GM18502 (cell line): ENCODE data around the gene ITSN2.
A peak's percentile ranks its signal among the peaks of the same experiment; 100 is the strongest.

Experiments
- ATAC-seq: cut with Tn5 transposase; IDR thresholded peaks from one replicate; pipeline ENCODE4 v1.9.1; 2021; ENCODE audit warnings: mild to moderate bottlenecking; ENCODE audit not compliant: unreplicated experiment, poor library complexity

The ITSN2 gene

DNA sequence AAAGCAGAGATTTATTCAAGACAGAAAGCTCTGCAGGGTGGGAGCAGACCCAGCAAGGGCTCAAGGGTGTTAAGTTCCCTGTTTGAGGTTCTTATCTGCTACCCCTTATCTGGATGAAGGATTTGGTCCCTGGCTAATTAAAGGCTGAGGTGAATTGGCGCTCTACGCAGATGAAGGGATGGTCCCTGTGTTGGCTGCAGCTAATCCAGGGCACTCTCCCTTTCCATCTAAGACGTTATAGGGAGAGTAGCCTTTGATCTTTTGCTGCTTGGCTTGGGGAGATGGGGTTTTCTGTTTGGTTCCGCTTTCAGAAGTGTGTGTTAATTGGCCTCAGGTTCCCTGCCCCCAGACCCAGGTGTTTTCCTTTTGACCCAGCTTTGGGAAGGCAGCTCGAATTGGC lies 168.5 kb downstream of the ITSN2 start:
- no peak for ATAC-seq

DNA sequence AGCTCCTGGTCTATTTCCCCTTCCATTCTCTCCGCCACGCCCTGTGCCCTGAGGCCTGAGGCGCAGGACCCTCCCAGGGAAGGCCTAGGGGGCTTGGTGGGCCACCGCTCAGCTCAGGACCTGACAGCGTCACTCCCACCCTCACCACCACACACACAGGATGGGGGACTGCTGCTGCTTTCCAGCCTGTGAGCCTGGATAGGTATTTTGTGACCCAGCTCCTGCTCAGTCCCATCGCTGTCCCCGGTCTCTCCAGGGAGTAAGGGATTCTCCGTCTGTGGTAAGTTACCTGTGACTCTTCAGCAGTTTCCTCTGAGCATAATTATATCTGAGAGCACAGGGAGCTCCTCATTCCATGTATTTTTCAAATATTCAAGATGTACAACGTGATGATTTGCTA lies 169.2 kb downstream of the ITSN2 start:
- no peak for ATAC-seq

- no peak for ATAC-seq
Measured at GRCh38 chr2:24190503-24190902, 169.8 kb downstream of the ITSN2 start.

DNA sequence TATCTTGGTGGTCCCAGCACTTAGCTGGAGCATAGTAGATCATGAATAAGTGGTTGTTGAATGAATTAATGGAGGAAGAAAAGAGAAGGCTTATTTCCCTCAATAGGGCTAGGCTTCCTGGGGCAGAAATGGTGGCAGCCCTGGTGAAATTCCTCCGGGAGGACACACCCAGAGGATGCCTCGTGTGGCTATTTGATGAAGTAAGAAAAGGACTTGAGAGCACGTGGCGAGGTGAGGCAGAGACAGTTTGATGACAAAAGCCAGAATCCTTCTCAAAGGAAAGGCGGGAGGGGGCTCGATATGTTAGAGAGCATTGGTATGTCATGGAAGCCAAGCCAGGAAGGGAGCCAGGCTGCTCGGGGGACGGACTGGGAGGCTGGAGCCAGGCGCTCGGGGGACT lies 170.8 kb downstream of the ITSN2 start:
- ATAC-seq: no peak

DNA sequence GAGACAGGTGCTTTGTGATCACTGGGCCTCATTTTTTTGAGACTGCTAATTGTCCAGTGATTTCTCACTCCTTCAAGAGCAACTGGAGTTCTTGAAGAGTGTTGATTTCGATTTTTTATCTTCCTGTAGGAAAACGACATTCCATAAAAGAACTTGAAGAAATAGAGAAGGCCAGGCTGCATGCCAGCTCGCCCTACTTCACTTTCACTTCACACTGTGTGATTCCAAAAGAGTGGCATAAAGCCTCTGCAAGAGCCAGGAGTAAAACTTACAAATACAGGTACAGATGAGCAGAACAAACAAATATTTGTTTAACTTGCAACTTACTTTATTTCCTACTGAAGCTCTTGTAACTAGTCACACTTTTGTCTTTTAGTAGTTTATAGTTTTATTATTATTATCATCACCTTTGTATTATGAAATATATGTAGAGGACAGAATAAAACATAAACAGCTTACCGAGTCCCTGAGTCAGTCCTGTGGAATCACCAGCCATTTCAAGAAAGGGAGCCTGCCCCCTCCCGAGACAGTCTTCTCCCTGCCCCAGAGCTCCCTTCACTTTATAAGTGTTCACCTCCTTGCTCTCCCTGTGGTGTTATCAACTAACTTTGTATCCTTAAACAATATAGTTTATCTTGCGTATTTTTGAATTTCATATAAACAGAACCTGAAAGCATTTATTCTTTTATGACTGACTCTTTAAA lies 176.8 kb downstream of the ITSN2 start:
- ATAC-seq: no peak

DNA sequence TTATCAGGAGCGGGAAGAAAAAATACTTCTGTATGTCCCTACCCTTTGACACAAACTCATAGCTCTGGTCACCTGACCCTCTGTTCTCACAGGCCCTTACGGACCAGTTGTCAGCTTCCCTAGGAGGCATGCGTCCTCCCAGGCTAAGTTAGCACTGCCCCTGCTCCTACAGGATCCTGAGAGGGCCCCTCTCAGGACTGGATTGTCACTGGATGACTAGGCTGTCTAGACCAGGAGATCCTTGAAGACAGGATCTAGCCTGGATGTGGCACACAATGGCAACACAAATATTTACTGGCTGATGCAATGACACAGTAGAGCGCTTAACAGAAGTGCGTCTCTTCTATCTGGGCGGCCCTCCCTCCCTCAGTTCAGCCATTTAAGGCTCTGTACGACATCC lies 177.8 kb downstream of the ITSN2 start:
- no peak for ATAC-seq

GRCh38 chr2:24181849-24182248 lies 178.5 kb downstream of the ITSN2 start:
- ATAC-seq: no peak

DNA sequence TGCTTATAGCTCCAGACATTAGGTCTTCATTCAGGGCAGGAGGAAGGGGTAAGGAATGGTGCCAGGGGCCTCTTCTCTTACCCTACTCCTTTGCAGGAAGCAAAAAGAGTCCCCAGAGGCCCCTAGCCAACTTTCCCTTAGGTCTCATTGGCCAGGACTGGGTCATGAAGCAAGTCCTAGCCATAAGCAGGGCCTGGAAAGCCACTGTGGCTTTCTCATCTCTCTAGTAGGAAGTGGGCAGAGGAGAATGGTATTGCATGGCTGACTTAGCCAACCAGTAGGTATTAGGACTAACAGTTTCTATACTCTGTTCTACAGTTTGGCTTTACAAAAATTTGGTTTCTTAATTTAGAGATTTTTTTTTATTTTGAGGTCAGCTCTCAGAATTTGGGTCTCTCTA lies 180.7 kb downstream of the ITSN2 start:
- ATAC-seq: no peak

- no peak for ATAC-seq
Measured at GRCh38 chr2:24176326-24176725, 184.0 kb downstream of the ITSN2 start.

DNA sequence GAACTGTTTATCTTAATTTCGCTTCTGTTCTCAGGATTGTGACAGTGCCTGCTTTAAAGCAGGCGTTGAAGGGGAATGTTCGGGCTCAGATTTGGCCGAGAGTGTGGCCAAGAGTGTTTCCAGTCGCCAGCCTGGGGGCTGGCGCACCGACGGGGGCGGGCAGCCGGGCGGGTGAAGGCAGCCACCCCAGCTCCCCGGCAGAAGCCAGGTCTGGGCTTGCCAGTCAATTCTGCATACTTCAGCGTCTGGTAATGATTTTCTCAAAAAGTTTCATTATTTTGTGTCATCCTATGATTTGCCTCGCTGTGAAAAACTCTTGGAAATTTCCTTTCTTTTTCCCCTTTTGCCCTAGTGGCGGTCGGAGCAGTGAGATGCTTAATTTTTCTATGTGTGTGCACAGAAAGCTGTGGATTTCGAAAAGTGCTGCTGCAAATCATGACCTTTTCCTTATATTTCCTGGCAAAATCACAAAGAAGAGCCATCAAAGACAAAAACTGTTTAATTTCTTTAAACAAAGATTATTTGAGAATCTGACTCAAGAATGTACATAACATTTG lies 184.6 kb downstream of the ITSN2 start:
- ATAC-seq: no peak

GRCh38 chr2:24174851-24175277 lies 185.5 kb downstream of the ITSN2 start, which contains the start of gene FAM228A:
Gene FAM228A (plus strand): TSS chr2:24175053. CDS start chr2:24175481, 428 bp downstream.
- ATAC-seq: no peak

GRCh38 chr2:24169023-24169422 lies 191.3 kb downstream of the ITSN2 start:
- ATAC-seq: no peak

DNA sequence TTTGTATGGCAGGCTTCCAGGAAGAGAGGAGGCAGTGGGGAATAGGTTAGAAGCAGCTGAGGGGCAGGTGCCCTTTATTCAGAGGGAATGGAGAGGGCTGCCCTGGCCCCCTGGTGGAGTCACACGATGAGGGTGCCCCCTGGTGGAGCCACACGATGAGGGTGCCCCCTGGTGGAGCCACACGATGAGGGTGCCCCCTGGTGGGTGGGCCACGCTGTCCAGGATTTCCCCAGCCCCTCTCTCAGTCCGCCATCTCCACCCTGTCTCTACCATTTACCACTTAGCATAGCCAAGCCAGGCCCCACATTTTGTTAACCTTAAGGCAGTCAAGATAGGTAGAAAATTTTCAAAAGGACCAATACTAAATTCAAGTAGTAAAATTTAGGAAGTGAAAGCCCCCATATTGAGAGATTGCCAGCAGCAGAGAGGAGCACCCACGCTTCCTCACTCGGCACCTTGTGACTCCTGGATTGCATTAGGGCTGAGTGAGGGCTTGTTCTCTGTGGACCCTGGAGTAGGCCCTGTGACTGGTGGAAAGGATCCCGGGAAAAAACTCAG lies 195.8 kb downstream of the ITSN2 start:
- ATAC-seq: peak; percentile 89

GRCh38 chr2:24163601-24164000 lies 196.7 kb downstream of the ITSN2 start:
- no peak for ATAC-seq

- ATAC-seq: no peak
Measured at GRCh38 chr2:24163186-24163585, 197.2 kb downstream of the ITSN2 start.

GRCh38 chr2:24162494-24162893 lies 197.8 kb downstream of the ITSN2 start:
- no peak for ATAC-seq

- no peak for ATAC-seq
Measured at GRCh38 chr2:24160761-24161160, 199.6 kb downstream of the ITSN2 start.

GRCh38 chr2:24159708-24160107 lies 200.6 kb downstream of the ITSN2 start:
- ATAC-seq: no peak

DNA sequence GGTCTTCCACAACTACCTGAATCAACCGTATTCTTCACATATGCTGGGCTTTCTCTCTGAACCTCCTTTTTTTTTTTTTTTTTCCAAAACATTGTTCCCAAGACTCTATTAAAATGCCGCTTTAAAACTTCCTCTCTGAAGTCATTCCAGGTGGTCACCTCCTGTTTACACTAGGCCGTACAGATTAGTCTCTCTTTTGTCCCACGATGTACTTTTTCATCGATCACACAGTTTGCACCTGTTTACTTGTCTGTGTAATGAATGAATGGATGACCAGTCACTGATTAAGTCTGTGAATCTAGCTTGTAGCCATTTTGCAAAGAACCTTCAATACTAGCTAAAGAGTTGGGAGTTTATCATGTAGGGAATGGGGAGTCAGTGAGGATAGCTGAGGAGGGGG lies 202.2 kb downstream of the ITSN2 start:
- no peak for ATAC-seq

DNA sequence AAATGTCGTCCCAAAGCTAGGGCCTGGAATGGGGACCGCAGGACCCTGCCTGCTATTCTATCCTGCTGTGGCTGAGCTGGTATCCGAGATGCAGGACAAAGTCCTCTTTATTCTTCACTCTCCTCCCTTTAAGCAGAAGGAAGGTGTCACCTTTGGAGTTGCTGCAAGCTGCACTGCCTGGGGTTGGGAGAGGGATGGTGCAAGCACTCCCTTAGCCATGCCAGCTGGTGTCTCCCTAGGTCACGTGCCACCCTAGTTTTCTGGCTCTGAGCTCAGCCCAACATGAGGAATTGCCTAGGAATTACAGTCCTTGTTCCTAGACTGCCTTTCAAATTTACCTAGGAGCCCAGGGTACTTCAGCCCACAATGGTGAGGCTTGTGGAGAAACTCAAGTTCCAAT lies 206.9 kb downstream of the ITSN2 start:
- no peak for ATAC-seq
